Activated CD4-positive, alpha-beta T cell treated with anti-CD3 and anti-CD28 coated beads, Interleukin-2, Interleukin-4, amounts not matched to agents 100 ng/mL and 50 ng/mL, durations not matched to agents 16 hours and 8 hours (primary cell): Measurements from ENCODE around the gene AKIRIN2.
"Not testable (repeated sequence)": the region's sequence is repeated elsewhere in the genome, so short reads cannot be mapped to it uniquely, and the experiment has no call there.

Experiments
- DNase-seq: peaks from one replicate; pipeline ENCODE4 v3.0.0-alpha.2; 2020; ENCODE audit warnings: low spot score

AKIRIN2 gene

GRCh38 chr6:87718662-87719433 is 16.8 kb upstream of the AKIRIN2 start:
- DNase-seq = no peak

- no peak for DNase-seq
Observed at GRCh38 chr6:87716928-87717614, 15.0 kb upstream of the AKIRIN2 start.

DNA sequence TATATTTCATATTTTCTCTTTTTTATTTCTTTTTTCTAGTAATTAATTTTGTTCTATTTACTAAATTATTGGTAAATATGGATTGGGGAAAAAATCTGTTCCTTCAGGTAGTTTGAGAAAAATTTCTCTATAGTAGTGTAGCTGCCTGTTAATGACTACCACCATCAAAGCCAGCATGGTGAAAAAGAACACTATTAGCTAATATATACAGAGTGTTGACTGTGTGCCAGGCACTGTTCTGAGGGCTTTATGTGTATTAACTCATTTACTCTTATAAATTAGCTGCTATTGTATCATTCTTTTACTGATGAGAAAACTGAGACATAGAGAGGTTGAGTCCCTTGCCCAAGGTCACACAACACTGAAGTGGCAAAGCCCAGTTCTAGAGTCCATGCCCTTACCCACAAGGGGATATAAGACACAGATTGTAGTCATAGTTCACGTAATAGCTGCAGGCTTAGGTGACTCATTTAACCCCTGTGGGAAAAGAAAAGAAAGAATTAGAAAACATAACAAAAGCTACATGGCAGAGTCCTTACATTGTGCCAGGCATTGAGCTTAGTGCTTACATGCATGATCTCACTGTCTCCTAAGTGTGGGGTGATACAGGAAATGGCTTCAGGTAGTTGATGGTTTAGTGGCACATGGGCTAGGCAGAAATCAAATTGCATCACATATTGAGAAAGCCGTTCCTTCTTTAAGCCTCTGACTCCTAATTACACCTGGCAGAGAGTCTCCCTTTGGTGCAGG is 12.2 kb upstream of the AKIRIN2 start:
- peak; percentile 76 for DNase-seq

DNA sequence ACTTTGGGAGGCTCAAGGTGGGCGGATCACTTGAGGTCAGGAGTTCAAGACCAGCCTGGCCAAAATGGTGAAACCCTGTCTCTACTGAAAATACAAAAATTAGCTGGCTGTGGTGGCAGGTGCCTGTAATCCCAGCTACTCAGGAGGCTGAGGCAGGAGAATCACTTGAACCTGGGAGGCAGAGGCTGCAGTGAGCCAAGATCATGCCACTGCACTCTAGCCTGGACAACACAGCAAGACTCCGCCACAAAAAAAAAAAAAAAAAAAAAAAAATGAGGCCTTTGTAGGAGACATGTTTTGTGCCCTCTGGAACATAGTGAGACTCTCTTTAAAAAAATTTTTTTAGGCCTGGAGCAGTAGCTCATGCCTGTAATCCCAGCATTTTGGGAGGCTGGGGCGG is 10.7 kb upstream of the AKIRIN2 start:
- not testable (repeated sequence) for DNase-seq

- DNase-seq = peak; percentile 71
Observed at GRCh38 chr6:87710090-87710489, 8.1 kb upstream of the AKIRIN2 start.

DNA sequence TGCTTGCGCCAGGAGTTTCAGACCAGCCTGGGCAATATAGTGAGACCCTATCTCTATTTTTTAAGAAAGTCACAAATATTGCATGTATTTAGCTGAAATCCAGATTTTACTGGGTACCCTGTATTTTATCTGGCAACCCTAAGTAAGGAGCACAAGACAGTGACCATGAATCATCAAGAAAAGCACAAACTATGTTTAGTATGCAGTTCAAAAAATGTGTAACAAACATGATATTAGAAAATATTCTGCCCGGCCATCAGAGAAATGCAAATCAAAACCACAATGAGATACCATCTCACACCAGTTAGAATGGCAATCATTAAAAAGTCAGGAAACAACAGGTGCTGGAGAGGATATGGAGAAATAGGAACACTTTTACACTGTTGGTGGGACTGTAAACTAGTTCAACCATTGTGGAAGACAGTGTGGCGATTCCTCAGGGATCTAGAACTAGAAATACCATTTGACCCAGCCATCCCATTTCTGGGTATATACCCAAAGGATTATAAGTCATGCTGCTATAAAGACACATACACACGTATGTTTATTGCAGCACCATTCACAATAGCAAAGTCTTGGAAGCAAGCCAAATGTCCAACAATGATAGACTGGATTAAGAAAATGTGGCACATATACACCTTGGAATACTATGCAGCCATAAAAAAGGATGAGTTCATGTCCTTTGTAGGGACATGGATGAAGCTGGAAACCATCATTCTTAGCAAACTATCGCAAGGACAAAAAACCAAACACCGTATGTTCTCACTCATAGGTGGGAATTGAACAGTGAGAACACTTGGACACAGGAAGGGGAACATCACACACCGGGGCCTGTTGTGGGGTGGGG is 6.8 kb upstream of the AKIRIN2 start:
- not testable (repeated sequence) for DNase-seq

GRCh38 chr6:87706187-87706966 is 4.3 kb upstream of the AKIRIN2 start:
- DNase-seq = no peak

- peak; percentile 92 for DNase-seq
Observed at GRCh38 chr6:87705070-87705691, 3.1 kb upstream of the AKIRIN2 start.

DNA sequence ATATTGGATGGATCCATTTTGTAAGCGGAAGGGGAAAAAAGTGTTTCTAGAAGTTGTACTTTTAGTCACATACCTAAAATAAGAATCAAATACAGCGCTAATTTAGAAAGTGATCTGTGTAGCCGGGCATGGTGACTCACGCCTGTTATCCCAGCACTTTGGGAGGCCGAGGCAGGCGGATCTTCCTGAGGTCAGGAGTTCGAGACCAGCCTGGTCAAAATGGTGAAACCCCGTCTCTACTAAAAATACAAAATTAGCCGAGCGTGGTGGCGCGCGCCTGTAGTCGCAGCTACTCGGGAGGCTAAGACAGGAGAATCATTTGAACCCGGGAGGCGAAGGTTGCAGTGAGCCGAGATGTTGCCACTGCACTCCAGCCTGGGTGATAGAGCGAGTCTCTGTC is 1.0 kb upstream of the AKIRIN2 start:
- DNase-seq = not testable (repeated sequence)

DNA sequence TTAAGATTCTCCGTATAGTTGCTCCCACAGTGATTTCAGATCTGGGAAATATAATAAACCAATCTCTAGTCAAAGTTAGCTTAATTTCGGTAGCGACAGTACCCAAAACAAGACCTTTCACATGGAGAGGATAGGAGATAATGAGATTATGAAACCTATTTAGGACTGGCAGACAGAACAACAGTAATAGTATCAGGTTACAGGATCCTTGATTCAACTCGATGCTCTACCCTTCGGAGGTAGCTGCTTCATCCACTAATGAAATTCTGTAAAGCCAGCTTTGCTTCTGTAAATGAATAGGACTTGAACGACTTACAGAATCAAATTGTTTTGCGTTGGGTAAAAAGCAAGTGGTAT is 534 bp upstream of the AKIRIN2 start:
- no peak for DNase-seq

- DNase-seq = no peak
Observed at GRCh38 chr6:87701344-87701675, 723 bp downstream of the AKIRIN2 start.

DNA sequence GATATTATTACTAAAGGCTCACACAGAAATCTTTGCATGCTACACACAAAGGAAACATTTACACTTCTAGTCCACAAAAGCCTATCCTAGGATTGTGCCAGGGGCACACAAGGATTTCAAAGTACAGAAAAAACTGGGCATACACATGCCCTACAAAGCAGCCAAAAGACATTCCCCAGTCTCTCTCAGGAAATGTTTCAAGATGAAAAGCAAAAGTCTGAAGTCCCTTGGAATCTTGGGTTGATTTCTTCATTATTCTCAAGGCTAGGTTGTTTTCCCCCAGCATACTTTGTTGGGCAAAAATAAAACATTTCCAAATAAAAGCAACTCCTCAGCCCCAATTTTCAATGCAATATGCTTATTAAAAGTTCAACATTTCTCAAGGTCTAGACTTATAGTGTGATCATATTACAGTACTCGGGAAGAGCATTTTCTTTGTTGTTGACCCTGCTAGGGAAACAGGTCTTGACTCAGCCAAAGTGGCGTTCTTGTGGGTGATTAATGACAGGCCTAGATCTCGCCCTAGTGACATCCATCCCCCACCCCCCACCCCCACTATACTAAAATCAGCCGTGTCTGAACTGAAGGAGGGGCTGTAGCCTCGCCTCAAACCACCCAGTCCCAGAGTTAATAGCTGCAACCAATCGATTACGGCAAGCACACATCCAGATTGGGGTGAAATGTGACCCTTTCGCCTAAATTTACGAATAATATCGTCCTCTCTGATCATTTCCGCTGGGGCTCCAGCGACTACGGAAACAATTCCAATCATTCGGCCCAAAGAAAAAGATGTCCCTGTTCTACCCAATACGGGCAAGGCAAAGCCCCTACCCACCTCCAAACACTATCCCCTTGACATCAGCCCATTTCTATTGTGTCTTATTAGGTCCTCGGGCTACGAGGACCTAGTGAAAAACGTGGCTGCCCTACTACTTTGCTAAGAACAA is 1.4 kb downstream of the AKIRIN2 start:
- DNase-seq = peak; percentile 69

DNA sequence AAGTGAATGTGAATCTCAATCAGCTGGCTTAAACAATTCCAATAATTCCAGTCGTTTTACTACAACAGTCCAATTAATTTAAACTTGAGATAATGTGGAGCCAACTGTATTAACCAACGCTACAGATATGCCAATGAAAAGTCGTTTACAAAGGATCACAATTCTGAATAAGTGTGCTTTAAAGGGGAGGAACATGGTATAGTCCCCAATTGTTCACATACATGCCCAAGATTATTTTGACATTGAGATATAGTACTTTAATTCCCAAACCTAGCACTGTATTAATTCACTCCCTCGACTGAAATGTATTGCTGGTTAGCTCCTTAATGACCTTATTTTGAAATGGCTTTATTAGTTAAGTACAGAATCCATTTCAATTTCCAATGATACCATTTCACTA is 2.5 kb downstream of the AKIRIN2 start:
- no peak for DNase-seq

GRCh38 chr6:87698547-87699006 is 3.5 kb downstream of the AKIRIN2 start:
- DNase-seq = peak; percentile 66

DNA sequence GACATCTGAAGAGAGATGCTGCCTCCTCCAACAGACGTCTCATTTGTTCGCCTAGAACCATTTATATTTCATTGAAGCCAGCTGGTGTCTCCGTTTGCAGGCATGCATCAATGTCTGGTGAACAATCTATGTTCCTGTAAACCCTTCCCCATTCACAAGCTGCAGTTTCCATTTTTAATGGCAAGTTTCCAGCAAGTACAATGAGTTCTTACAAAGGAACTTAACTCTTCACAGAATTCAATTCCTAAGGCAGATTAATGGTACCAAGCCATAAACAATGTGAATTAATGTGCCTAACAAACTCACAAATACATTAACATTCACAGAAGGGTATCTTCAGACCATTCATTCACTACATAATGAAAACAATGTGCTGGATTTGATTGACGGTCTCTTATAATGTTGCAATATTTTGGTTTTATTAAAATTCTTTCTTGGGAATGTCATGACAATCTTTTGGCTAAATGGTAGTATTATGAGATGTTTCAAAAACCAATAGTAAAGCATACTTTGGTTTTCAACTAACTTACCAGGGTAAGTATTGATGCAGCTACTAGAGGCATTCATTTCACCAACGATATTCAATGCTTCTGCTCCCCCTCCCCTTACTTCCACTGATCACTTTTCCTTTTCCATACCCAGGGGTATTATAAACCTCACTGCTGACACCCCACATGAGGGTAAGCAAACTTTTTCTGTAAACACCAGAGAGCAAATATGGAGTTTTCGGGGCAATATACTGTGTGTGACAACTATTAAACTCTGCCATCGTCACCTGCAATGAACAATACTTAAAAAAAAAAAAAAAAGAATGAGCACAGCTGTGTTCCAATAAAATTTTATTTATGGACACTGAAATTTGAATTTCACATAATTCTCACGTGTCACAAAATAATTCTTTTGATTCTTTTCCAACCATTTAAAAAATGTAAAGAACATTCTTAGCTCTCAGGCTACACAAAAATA is 4.2 kb downstream of the AKIRIN2 start:
- no peak for DNase-seq

- not testable (repeated sequence) for DNase-seq
Observed at GRCh38 chr6:87696817-87697216, 5.2 kb downstream of the AKIRIN2 start.

- DNase-seq = no peak
Observed at GRCh38 chr6:87692086-87692485, 9.9 kb downstream of the AKIRIN2 start.

DNA sequence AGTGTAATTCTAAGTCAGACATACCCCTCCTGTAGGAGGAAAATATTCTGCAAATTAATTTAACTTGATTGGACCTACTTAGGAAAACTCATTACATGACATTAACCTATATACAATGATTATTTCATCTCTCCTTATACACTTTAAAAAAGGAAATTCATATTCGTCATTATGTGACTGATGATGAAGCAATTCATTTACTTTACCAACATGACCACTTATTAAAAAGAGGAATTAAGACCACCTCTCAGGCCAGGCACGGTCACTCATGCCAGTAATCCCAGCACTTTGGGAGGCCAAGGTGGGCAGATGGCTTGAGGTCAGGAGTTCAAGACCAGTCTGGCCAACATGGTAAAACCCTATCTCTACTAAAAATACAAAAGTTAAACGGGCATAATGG is 11.6 kb downstream of the AKIRIN2 start:
- DNase-seq = no peak
